Progenitor cell of endocrine pancreas (in vitro differentiated cells): ENCODE data around the gene MACROD2. TPM values are rescaled to one million over a fixed set of nuclear protein-coding genes. Genes with fewer than 3 reads are reported as not detected.
A peak's percentile ranks its signal among the peaks of the same experiment; 100 is the strongest.

Source experiments
- DNase-seq: peaks from one replicate; pipeline ENCODE4 v3.0.0; 2021; ENCODE audit warnings: low spot score; ENCODE audit not compliant: unreplicated experiment
- H3K27ac Mint-ChIP-seq: 2 replicates; pipeline ENCODE4 v1.8.0; 2021; ENCODE audit warnings: mild to moderate bottlenecking, moderate library complexity, mixed read lengths
- H3K27me3 Mint-ChIP-seq: 2 replicates; pipeline ENCODE4 v1.8.0; 2021; ENCODE audit warnings: mixed read lengths
- H3K36me3 Mint-ChIP-seq: 2 replicates; pipeline ENCODE4 v1.8.0; 2022; ENCODE audit warnings: mixed read lengths; ENCODE audit not compliant: insufficient read depth
- H3K4me1 Mint-ChIP-seq: 2 replicates; pipeline ENCODE4 v1.8.0; 2021; ENCODE audit warnings: low read depth, mixed read lengths
- H3K4me3 Mint-ChIP-seq: 2 replicates; pipeline ENCODE4 v1.8.0; 2021; ENCODE audit warnings: low read depth, mild to moderate bottlenecking, moderate library complexity, mixed read lengths
- H3K9me3 Mint-ChIP-seq: 2 replicates; pipeline ENCODE4 v1.8.0; 2021; ENCODE audit warnings: low read depth, mixed read lengths
- total RNA-seq: library from RNA; stranded (reverse); gene quantifications from 2 replicates; pipeline ENCODE4 v1.2.1, GENCODE V29; 2021
- TF ChIP-seq, protein P1 (sequence below): fragments of 200-600 bp; sonication (generic); IDR thresholded peaks from one replicate; pipeline ENCODE4 v1.5.0; 2021; ENCODE audit warnings: antibody characterized with exemption, mild to moderate bottlenecking; ENCODE audit not compliant: unreplicated experiment

Gene MACROD2
- total RNA-seq, 1 donor from 2014 or later, result 7.6 TPM

GRCh38 chr20:15542655-15543054 lies 1547.3 kb downstream of the MACROD2 start:
- no peak overlapping the region for H3K27ac Mint-ChIP-seq
- peaks cover 7% of the 10 kb centered on the region for H3K4me1 Mint-ChIP-seq
- TF ChIP-seq, protein P1, sequence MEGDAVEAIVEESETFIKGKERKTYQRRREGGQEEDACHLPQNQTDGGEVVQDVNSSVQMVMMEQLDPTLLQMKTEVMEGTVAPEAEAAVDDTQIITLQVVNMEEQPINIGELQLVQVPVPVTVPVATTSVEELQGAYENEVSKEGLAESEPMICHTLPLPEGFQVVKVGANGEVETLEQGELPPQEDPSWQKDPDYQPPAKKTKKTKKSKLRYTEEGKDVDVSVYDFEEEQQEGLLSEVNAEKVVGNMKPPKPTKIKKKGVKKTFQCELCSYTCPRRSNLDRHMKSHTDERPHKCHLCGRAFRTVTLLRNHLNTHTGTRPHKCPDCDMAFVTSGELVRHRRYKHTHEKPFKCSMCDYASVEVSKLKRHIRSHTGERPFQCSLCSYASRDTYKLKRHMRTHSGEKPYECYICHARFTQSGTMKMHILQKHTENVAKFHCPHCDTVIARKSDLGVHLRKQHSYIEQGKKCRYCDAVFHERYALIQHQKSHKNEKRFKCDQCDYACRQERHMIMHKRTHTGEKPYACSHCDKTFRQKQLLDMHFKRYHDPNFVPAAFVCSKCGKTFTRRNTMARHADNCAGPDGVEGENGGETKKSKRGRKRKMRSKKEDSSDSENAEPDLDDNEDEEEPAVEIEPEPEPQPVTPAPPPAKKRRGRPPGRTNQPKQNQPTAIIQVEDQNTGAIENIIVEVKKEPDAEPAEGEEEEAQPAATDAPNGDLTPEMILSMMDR, result no peak
- no peaks in the 10 kb centered on the region for H3K27me3 Mint-ChIP-seq
- H3K9me3 Mint-ChIP-seq, result no peaks in the 10 kb centered on the region
- no peaks in the 10 kb centered on the region for H3K36me3 Mint-ChIP-seq
- no peak overlapping the region for H3K4me3 Mint-ChIP-seq
- DNase-seq, result no peak

DNA sequence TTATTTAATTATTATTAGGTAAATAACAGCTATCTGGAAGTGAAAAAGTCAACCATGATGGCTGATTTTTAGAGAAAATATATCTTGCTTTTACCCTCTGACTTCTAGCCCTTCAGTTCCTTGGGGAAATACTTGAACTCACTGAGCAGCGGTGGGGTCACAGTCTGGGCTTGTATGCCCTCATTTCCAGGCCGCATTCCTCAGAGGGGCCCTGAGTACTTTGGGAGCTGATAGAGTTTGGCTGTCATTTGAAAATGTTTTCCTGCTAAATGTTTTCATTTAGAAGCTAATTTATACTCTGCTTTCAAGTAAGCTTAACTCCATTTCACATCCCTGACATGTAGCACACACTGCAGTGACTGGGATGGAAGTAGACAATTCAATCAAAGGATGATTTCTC lies 1549.4 kb downstream of the MACROD2 start:
- Mint-ChIP-seq H3K4me3 (no peak overlapping the region), H3K27ac (peak overlapping the region; percentile 23), H3K27me3 (no peaks in the 10 kb centered on the region), H3K4me1 (peaks cover 7% of the 10 kb centered on the region), H3K9me3 (no peaks in the 10 kb centered on the region), H3K36me3 (no peaks in the 10 kb centered on the region)
- no peak for DNase-seq
- TF ChIP-seq, protein P1, result no peak

- no peak overlapping the region for H3K27ac Mint-ChIP-seq
- no peak for DNase-seq
- TF ChIP-seq, protein P1, result no peak
- no peaks in the 10 kb centered on the region for H3K36me3 Mint-ChIP-seq
- H3K4me1 Mint-ChIP-seq, result peaks cover 7% of the 10 kb centered on the region
- no peak overlapping the region for H3K4me3 Mint-ChIP-seq
- no peaks in the 10 kb centered on the region for H3K27me3 Mint-ChIP-seq
- no peaks in the 10 kb centered on the region for H3K9me3 Mint-ChIP-seq
Measured at GRCh38 chr20:15546525-15547023, 1551.3 kb downstream of the MACROD2 start.

DNA sequence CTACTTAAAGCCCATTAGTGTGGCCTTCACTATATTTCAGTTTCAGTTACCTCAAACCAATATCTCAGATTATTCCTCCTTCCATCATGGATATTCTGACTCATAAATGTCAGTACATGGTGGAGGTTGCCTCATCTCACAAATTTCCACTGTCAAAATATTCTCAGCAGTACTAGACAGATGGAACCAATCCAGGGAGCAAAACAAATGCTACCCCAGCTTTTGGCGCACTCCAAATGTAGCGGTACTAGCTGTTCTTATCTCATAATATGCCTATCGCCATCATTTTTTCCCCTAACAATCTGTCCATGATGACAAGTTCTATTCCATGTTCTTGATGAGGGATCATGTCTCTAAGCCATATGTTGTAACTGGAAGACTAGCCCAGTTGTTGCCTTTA lies 1551.8 kb downstream of the MACROD2 start:
- no peak overlapping the region for H3K4me3 Mint-ChIP-seq
- H3K9me3 Mint-ChIP-seq, result peaks cover 2% of the 10 kb centered on the region
- H3K27me3 Mint-ChIP-seq, result no peaks in the 10 kb centered on the region
- no peak overlapping the region for H3K27ac Mint-ChIP-seq
- TF ChIP-seq, protein P1, result no peak
- H3K4me1 Mint-ChIP-seq, result peaks cover 7% of the 10 kb centered on the region
- no peak for DNase-seq
- no peaks in the 10 kb centered on the region for H3K36me3 Mint-ChIP-seq

- H3K27me3 Mint-ChIP-seq, result no peaks in the 10 kb centered on the region
- H3K4me1 Mint-ChIP-seq, result peaks cover 1% of the 10 kb centered on the region
- TF ChIP-seq, protein P1, result no peak
- H3K4me3 Mint-ChIP-seq, result no peak overlapping the region
- H3K36me3 Mint-ChIP-seq, result no peaks in the 10 kb centered on the region
- no peak for DNase-seq
- H3K9me3 Mint-ChIP-seq, result peaks cover 8% of the 10 kb centered on the region
- H3K27ac Mint-ChIP-seq, result no peak overlapping the region
Measured at GRCh38 chr20:15550116-15550870, 1555.0 kb downstream of the MACROD2 start.
